ENCODE results near the gene TMEM171.

Gene TMEM171

GRCh38 chr5:73152411-73153388 lies 32.3 kb downstream of the TMEM171 start:
- DNase-seq (ENCODE audit: low read depth) = no peak

GRCh38 chr5:73153513-73153912 lies 33.1 kb downstream of the TMEM171 start:
- no peak for DNase-seq (ENCODE audit: low read depth)

GRCh38 chr5:73154208-73155006 lies 34.0 kb downstream of the TMEM171 start:
- DNase-seq (ENCODE audit: low read depth) = no peak

GRCh38 chr5:73155271-73156222 lies 35.2 kb downstream of the TMEM171 start:
- DNase-seq (ENCODE audit: low read depth) = no peak

GRCh38 chr5:73157414-73158303 lies 37.3 kb downstream of the TMEM171 start:
- DNase-seq (ENCODE audit: low read depth) = no peak

GRCh38 chr5:73158313-73158712 lies 37.9 kb downstream of the TMEM171 start:
- DNase-seq (ENCODE audit: low read depth) = no peak

GRCh38 chr5:73160239-73160671 lies 39.9 kb downstream of the TMEM171 start:
- peak; percentile 70 for DNase-seq (ENCODE audit: low read depth)

GRCh38 chr5:73170522-73170921 lies 50.1 kb downstream of the TMEM171 start:
- no peak for DNase-seq (ENCODE audit: low read depth)

GRCh38 chr5:73171495-73171894 lies 51.1 kb downstream of the TMEM171 start:
- DNase-seq (ENCODE audit: low read depth) = no peak

GRCh38 chr5:73172951-73173350 lies 52.6 kb downstream of the TMEM171 start, which contains the start of gene TMEM174:
Gene TMEM174 (plus strand): TSS chr5:73173193. CDS start chr5:73173244, 51 bp downstream.
- DNase-seq (ENCODE audit: low read depth) = no peak

- DNase-seq (ENCODE audit: low read depth) = no peak
Measured at GRCh38 chr5:73174100-73174815, 53.9 kb downstream of the TMEM171 start.

GRCh38 chr5:73176250-73176649 lies 55.9 kb downstream of the TMEM171 start:
- no peak for DNase-seq (ENCODE audit: low read depth)

GRCh38 chr5:73178265-73178664 lies 57.9 kb downstream of the TMEM171 start:
- DNase-seq (ENCODE audit: low read depth) = no peak

- DNase-seq (ENCODE audit: low read depth) = no peak
Measured at GRCh38 chr5:73179730-73180129, 59.4 kb downstream of the TMEM171 start.

GRCh38 chr5:73180566-73180965 lies 60.2 kb downstream of the TMEM171 start:
- no peak for DNase-seq (ENCODE audit: low read depth)

All from activated T-cell treated with anti-CD3 and anti-CD28 coated beads for 24 hours (primary cell).